ENCODE results near the gene CDH4.

- TF ChIP-seq TAF1 (IDR thresholded peaks at IDR 0.05; ENCODE audit: borderline replicate concordance, insufficient read depth, low read length) (no peak), POLR2AphosphoS5 (IDR thresholded peaks at IDR 0.05; ENCODE audit: low read depth, low read length) (no peak), SIN3A (IDR thresholded peaks at IDR 0.05; ENCODE audit: borderline replicate concordance, insufficient read depth, low read length) (no peak), FOXP2 (optimal IDR thresholded peaks at IDR 0.05; ENCODE audit: borderline replicate concordance, extremely low read depth, extremely low read length, insufficient read depth) (no peak)
- TF ChIP-seq, protein P1, sequence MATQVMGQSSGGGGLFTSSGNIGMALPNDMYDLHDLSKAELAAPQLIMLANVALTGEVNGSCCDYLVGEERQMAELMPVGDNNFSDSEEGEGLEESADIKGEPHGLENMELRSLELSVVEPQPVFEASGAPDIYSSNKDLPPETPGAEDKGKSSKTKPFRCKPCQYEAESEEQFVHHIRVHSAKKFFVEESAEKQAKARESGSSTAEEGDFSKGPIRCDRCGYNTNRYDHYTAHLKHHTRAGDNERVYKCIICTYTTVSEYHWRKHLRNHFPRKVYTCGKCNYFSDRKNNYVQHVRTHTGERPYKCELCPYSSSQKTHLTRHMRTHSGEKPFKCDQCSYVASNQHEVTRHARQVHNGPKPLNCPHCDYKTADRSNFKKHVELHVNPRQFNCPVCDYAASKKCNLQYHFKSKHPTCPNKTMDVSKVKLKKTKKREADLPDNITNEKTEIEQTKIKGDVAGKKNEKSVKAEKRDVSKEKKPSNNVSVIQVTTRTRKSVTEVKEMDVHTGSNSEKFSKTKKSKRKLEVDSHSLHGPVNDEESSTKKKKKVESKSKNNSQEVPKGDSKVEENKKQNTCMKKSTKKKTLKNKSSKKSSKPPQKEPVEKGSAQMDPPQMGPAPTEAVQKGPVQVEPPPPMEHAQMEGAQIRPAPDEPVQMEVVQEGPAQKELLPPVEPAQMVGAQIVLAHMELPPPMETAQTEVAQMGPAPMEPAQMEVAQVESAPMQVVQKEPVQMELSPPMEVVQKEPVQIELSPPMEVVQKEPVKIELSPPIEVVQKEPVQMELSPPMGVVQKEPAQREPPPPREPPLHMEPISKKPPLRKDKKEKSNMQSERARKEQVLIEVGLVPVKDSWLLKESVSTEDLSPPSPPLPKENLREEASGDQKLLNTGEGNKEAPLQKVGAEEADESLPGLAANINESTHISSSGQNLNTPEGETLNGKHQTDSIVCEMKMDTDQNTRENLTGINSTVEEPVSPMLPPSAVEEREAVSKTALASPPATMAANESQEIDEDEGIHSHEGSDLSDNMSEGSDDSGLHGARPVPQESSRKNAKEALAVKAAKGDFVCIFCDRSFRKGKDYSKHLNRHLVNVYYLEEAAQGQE (IDR thresholded peaks at IDR 0.05; ENCODE audit: insufficient read depth in 1 of 2, low read depth in 2 of 2, low read length in 2 of 2): no peak
Measured at GRCh38 chr20:61373055-61373399, 121.0 kb downstream of the CDH4 start.

Measured in PFSK-1 (cell line).